Measurements from ENCODE around the gene SIRT7. TPM values are rescaled to one million over a fixed set of nuclear protein-coding genes. Genes with fewer than 3 reads are reported as not detected.

Gene SIRT7, protein sequence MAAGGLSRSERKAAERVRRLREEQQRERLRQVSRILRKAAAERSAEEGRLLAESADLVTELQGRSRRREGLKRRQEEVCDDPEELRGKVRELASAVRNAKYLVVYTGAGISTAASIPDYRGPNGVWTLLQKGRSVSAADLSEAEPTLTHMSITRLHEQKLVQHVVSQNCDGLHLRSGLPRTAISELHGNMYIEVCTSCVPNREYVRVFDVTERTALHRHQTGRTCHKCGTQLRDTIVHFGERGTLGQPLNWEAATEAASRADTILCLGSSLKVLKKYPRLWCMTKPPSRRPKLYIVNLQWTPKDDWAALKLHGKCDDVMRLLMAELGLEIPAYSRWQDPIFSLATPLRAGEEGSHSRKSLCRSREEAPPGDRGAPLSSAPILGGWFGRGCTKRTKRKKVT
- 10.4 and 26.7 TPM in 2 replicates for total RNA-seq
- polyA plus RNA-seq: 13.3 and 16.7 TPM in 2 replicates

GRCh38 chr17:81917565-81918332 is at the start of gene SIRT7:
Gene SIRT7, minus strand, starts transcription at chr17:81918176. Its CDS starts 45 bp downstream, at chr17:81918131.
- Histone ChIP-seq H3K4me3 (peak within 1 kb of the TSS; percentile 99), H3K4me1 (ENCODE audit: low read depth) (peaks cover 15% of the 10 kb centered on the region), H3K36me3 (peaks cover 19% of the 10 kb centered on the region), H3K27me3 (no peaks in the 10 kb centered on the region), H3K9me3 (ENCODE audit: low read depth) (no peaks in the 10 kb centered on the region), H3K27ac (peak within 1 kb of the TSS; percentile 30)
- no peak for TF ChIP-seq CTCF (IDR thresholded peaks at IDR 0.05; ENCODE audit: low read depth, low read length)
- DNase-seq (ENCODE audit: low read depth in 1 of 2, low spot score in 1 of 2): peak; percentile 75 to 87

- Histone ChIP-seq H3K9me3 (ENCODE audit: low read depth) (no peaks in the 10 kb centered on the region), H3K36me3 (no peaks in the 10 kb centered on the region), H3K27ac (no peak overlapping the region), H3K4me3 (no peak overlapping the region), H3K27me3 (peaks cover 21% of the 10 kb centered on the region), H3K4me1 (ENCODE audit: low read depth) (peaks cover 17% of the 10 kb centered on the region)
- TF ChIP-seq CTCF (IDR thresholded peaks at IDR 0.05; ENCODE audit: low read depth, low read length): no peak
- DNase-seq (ENCODE audit: low read depth in 1 of 2, low spot score in 1 of 2): no peak
Measured at GRCh38 chr17:81967244-81967532, 49.2 kb upstream of the SIRT7 start.

GRCh38 chr17:81966343-81967243 is 48.6 kb upstream of the SIRT7 start:
- Histone ChIP-seq H3K27me3 (peaks cover 27% of the 10 kb centered on the region), H3K4me1 (ENCODE audit: low read depth) (peaks cover 17% of the 10 kb centered on the region), H3K36me3 (no peaks in the 10 kb centered on the region), H3K9me3 (ENCODE audit: low read depth) (no peaks in the 10 kb centered on the region), H3K4me3 (no peak overlapping the region), H3K27ac (no peak overlapping the region)
- no peak for TF ChIP-seq CTCF (IDR thresholded peaks at IDR 0.05; ENCODE audit: low read depth, low read length)
- peak; percentile 41 to 79 for DNase-seq (ENCODE audit: low read depth in 1 of 2, low spot score in 1 of 2)

- Histone ChIP-seq H3K9me3 (ENCODE audit: low read depth) (no peaks in the 10 kb centered on the region), H3K4me1 (ENCODE audit: low read depth) (peaks cover 17% of the 10 kb centered on the region)
- no peak for TF ChIP-seq CTCF (IDR thresholded peaks at IDR 0.05; ENCODE audit: low read depth, low read length)
Measured at GRCh38 chr17:81964081-81964849, 46.3 kb upstream of the SIRT7 start.

More at GRCh38 chr17:81964081-81964849, 46.3 kb upstream of the SIRT7 start:
- no peak for DNase-seq (ENCODE audit: low read depth in 1 of 2, low spot score in 1 of 2)
- H3K27me3 ChIP-seq: peaks cover 51% of the 10 kb centered on the region
- no peak overlapping the region for H3K27ac ChIP-seq
- H3K36me3 ChIP-seq: no peaks in the 10 kb centered on the region
- H3K4me3 ChIP-seq: no peak overlapping the region
